H1 (cell line): ENCODE results near the gene RBMS1.

Experiments used
- CTCF ChIP-seq, 3 experiments: IDR thresholded peaks; 1 replicate in 2 of 3; 2 replicates in 1 of 3; pipeline versions ENCODE4 v1.5.1 to v1.6.1; 2011; ENCODE audit warnings: low read length in 3 of 3, mild to moderate bottlenecking in 3 of 3, inconsistent platforms in 2 of 3, low read depth in 1 of 3, moderate library complexity in 1 of 3; ENCODE audit not compliant: insufficient read depth in 1 of 3; ENCODE audit errors: control extremely low read depth in 1 of 3
- EZH2 ChIP-seq: fragments of 200-600 bp; sonication (generic); IDR thresholded peaks from 2 replicates; pipeline ENCODE4 v1.7.1; 2012; ENCODE audit warnings: low read depth, mild to moderate bottlenecking, moderate library complexity, low read length, inconsistent platforms; ENCODE audit not compliant: severe bottlenecking
- RAD21 ChIP-seq, 2 experiments: IDR thresholded peaks in 1 of 2; conservative IDR thresholded peaks in 1 of 2; 2 replicates each; pipeline ENCODE4 v1.6.1; 2011; ENCODE audit warnings: low read depth in 2 of 2, low read length in 2 of 2, improper control_type of control experiment in 1 of 2, inconsistent platforms in 1 of 2, mild to moderate bottlenecking in 1 of 2, moderate library complexity in 1 of 2

- no peak for TF ChIP-seq RAD21 (IDR thresholded peaks at IDR 0.05 in 1 of 2, conservative IDR thresholded peaks at IDR 0.05 in 1 of 2; ENCODE audit: low read depth in 2 of 2, low read length in 2 of 2)
- no peak for TF ChIP-seq EZH2
- no peak for TF ChIP-seq CTCF (IDR thresholded peaks at IDR 0.05; ENCODE audit: control extremely low read depth in 1 of 3, insufficient read depth in 1 of 3, low read depth in 1 of 3, low read length in 3 of 3)
These were observed 117.0 kb downstream of the RBMS1 start for GRCh38 chr2:160376576-160376975.
